ENCODE results near the gene CLIC3.

Gene CLIC3

DNA sequence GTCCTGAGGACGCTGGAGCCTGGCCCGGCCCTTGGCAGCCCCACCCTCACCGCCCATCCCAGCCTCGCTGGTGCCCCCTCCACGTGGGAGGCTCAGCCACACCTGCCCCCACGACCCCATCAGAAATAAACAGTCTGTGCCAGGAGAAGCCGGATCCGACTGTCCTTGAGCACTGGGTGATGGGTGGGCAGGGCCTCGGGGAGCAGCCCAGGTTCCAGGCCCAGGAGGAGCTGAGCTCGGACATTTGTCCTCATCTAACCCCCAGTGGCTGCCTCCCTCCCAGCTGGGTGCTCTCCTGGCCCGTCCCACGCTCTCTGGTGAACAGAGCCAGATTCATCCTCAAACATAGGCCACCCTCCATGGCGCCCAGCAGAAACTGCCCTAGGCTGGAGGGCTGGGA, 23.6 kb downstream of the CLIC3 start:
- DNase-seq (ENCODE audit: low read depth, low spot score) = no peak
- TF ChIP-seq, protein P1, sequence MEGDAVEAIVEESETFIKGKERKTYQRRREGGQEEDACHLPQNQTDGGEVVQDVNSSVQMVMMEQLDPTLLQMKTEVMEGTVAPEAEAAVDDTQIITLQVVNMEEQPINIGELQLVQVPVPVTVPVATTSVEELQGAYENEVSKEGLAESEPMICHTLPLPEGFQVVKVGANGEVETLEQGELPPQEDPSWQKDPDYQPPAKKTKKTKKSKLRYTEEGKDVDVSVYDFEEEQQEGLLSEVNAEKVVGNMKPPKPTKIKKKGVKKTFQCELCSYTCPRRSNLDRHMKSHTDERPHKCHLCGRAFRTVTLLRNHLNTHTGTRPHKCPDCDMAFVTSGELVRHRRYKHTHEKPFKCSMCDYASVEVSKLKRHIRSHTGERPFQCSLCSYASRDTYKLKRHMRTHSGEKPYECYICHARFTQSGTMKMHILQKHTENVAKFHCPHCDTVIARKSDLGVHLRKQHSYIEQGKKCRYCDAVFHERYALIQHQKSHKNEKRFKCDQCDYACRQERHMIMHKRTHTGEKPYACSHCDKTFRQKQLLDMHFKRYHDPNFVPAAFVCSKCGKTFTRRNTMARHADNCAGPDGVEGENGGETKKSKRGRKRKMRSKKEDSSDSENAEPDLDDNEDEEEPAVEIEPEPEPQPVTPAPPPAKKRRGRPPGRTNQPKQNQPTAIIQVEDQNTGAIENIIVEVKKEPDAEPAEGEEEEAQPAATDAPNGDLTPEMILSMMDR (IDR thresholded peaks at IDR 0.05; ENCODE audit: insufficient read depth, low read length, missing control alignments) = no peak
- H3K4me3 ChIP-seq (ENCODE audit: low read depth, low read length) = no peak overlapping the region
- ChIA-PET POLR2A (no interaction called here), CTCF (interaction anchor here (0.6 to 2.1 kb wide), 3 partner anchors 25 to 56 kb away, joined by 3 to 5 read pairs (median 3); no protein-coding TSS in a partner anchor)

DNA sequence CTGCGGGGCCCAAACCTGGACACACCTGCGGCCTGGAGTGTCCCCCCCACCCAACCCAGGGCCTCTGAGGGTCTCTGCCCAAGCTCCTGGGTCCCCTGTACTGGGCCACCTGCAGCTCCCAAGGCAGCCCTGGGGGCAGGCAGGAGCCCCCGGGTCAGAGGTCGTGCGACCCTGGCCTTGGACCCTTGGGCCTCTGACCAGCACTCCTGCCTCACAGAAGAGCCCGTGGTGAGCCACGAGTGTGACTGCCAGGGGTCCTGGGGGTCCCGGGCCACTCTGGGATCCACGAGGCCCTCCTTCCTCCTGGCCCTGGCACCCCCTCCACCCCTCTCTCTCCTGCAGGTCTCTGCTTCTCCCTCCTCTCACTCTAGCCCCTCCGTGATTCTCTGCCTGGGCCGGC, 24.0 kb downstream of the CLIC3 start:
- CTCF ChIA-PET = interaction anchor here (2.1 kb wide), 1 partner anchor 57 kb away, joined by 5 read pairs; no protein-coding TSS in a partner anchor
- POLR2A ChIA-PET = no interaction called here

DNA sequence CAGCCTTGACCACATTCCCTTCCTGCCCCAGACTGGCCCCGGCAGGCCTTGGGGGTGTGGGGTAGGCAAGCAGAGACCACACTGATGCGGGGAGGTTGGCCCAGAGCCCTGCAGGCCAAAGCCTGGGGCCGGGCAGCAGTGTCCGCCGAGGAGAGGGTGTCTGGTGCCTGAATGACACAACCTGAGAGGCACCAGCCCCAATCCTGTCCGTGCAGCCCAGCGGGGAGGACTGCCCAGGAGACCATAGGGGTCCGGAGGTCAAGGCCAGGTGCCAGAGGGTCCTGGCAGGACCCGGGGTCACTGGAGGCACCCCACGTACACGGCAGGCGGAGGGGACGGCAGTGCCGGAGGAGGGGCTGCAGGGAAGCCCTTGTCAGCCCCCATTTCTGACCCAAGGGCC, 24.6 kb downstream of the CLIC3 start:
- TF ChIP-seq, protein P1 (IDR thresholded peaks at IDR 0.05; ENCODE audit: insufficient read depth, low read length, missing control alignments) = no peak
- CTCF ChIA-PET = interaction anchor here (1.1 kb wide), 1 partner anchor 64 kb away, joined by 3 read pairs; no protein-coding TSS in a partner anchor
- DNase-seq (ENCODE audit: low read depth, low spot score) = no peak
- POLR2A ChIA-PET = interaction anchor here (0.8 kb wide), 1 partner anchor 20 kb away, joined by 3 read pairs; the partner anchor contains the start of gene PAXX
- H3K4me3 ChIP-seq (ENCODE audit: low read depth, low read length) = no peak overlapping the region

More for the DNA sequence above, 24.0 kb downstream of the CLIC3 start:
- no peak overlapping the region for H3K4me3 ChIP-seq (ENCODE audit: low read depth, low read length)
- TF ChIP-seq, protein P1 (IDR thresholded peaks at IDR 0.05; ENCODE audit: insufficient read depth, low read length, missing control alignments) = no peak
- no peak for DNase-seq (ENCODE audit: low read depth, low spot score)

DNA sequence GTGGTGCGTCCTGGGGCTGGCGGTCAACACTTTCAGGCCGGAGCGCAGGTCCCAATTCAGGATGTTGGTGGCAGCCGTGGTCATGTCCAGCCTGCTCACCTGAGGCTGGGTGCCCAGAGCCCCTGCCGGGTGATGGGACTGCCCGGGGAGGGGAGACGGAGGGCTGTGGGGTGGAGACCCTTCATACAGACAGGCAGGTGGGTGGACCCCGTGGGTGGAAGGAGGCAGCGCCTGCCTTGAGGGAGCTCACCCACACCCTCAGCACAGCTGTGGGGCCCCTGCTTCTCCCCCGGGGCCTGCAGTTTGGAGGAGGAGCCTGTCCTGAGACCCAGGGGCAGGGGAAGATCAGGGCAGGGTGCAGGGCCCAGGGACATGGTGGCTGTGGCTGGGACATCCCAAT, 26.0 kb downstream of the CLIC3 start:
- ChIA-PET CTCF (no interaction called here), POLR2A (no interaction called here)
- no peak overlapping the region for H3K4me3 ChIP-seq (ENCODE audit: low read depth, low read length)
- DNase-seq (ENCODE audit: low read depth, low spot score) = no peak
- TF ChIP-seq, protein P1 (IDR thresholded peaks at IDR 0.05; ENCODE audit: insufficient read depth, low read length, missing control alignments) = no peak

DNA sequence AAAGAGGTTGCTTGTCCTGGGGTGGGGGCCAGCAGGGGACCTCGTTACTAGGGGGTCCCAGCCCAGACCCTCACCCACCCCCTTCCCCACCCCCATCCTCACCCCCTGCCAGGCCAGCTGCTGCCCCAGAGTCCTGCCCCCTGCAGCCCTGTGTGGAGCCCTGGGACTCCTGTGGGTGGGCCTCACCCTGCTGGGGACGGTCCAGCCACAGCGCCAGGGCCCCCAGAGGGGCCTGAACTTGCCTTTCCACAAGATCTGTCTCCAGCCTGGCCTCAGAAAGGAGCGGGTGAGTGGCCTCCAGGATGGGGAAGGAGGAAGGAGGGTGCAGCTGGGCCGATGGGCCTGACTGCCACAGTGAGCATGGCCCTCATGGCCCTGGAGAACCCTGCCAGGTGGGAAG, 26.6 kb downstream of the CLIC3 start:
- ChIA-PET POLR2A (no interaction called here), CTCF (no interaction called here)
- TF ChIP-seq, protein P1 (IDR thresholded peaks at IDR 0.05; ENCODE audit: insufficient read depth, low read length, missing control alignments) = no peak
- DNase-seq (ENCODE audit: low read depth, low spot score) = no peak
- no peak overlapping the region for H3K4me3 ChIP-seq (ENCODE audit: low read depth, low read length)

DNA sequence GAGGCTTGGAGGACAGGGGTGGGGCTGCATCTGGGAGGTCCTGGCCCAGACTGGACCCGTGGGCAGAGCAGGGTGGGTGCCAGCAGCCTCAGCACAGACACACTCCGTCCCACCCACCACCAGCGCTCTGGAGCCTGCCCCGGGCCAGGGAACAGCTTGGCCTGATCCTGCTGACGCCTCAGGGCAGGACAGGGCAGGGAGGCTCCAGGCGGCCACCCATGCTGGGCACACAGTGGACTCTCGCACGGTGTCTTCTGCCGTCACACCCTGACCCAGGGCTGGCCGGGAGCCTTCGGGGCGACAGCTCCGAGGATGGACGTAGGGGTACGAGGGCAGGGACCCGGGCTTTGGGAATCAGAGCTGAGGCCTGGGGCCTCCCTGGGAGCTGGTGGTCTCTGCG, 27.2 kb downstream of the CLIC3 start:
- ChIA-PET POLR2A (no interaction called here), CTCF (no interaction called here)
- no peak for DNase-seq (ENCODE audit: low read depth, low spot score)
- H3K4me3 ChIP-seq (ENCODE audit: low read depth, low read length) = no peak overlapping the region
- TF ChIP-seq, protein P1 (IDR thresholded peaks at IDR 0.05; ENCODE audit: insufficient read depth, low read length, missing control alignments) = no peak
